GM18502 (cell line): ENCODE data around the gene INTS15.
"Not testable (repeated sequence)": the region's sequence is repeated elsewhere in the genome, so short reads cannot be mapped to it uniquely, and the experiment has no call there.

Experiments
- ATAC-seq: cut with Tn5 transposase; IDR thresholded peaks from one replicate; pipeline ENCODE4 v1.9.1; 2021; ENCODE audit warnings: mild to moderate bottlenecking; ENCODE audit not compliant: unreplicated experiment, poor library complexity

The INTS15 gene

GRCh38 chr7:6614953-6615722, 25.3 kb downstream of the INTS15 start, which contains the start of gene ZNF853:
ZNF853 (plus strand) TSS chr7:6615610; CDS start chr7:6616175, 565 bp downstream.
- no peak for ATAC-seq

- no peak for ATAC-seq
These were observed 26.1 kb downstream of the INTS15 start for GRCh38 chr7:6615723-6616555.

GRCh38 chr7:6616854-6617643, 27.2 kb downstream of the INTS15 start:
- no peak for ATAC-seq

GRCh38 chr7:6618621-6619020, 28.8 kb downstream of the INTS15 start:
- no peak for ATAC-seq

GRCh38 chr7:6619961-6620360, 30.1 kb downstream of the INTS15 start:
- no peak for ATAC-seq

GRCh38 chr7:6621195-6622133, 31.6 kb downstream of the INTS15 start:
- ATAC-seq = no peak

GRCh38 chr7:6622134-6622710, 32.4 kb downstream of the INTS15 start:
- no peak for ATAC-seq

GRCh38 chr7:6623589-6624245, 33.9 kb downstream of the INTS15 start:
- no peak for ATAC-seq

- no peak for ATAC-seq
These were observed 34.4 kb downstream of the INTS15 start for GRCh38 chr7:6624246-6624611.

GRCh38 chr7:6628045-6628444, 38.2 kb downstream of the INTS15 start:
- no peak for ATAC-seq

- no peak for ATAC-seq
These were observed 40.4 kb downstream of the INTS15 start for GRCh38 chr7:6630007-6630849.

- no peak for ATAC-seq
These were observed 41.8 kb downstream of the INTS15 start for GRCh38 chr7:6631605-6632004.

GRCh38 chr7:6634021-6634420, 44.2 kb downstream of the INTS15 start:
- no peak for ATAC-seq

- ATAC-seq = not testable (repeated sequence)
These were observed 45.1 kb downstream of the INTS15 start for GRCh38 chr7:6634971-6635370.

- peak; percentile 67 for ATAC-seq
These were observed 47.1 kb downstream of the INTS15 start, which contains the start of gene ZNF316 for GRCh38 chr7:6636741-6637543. ZNF316 (plus strand) TSS chr7:6637318; CDS start chr7:6642410, 5,092 bp downstream.

GRCh38 chr7:6637544-6638229, 47.9 kb downstream of the INTS15 start:
- ATAC-seq = peak; percentile 79
